Activated CD4-positive, alpha-beta T cell treated with anti-CD3 and anti-CD28 coated beads for 48 hours (primary cell): ENCODE measurements around the gene NRP1.

Source experiments
- DNase-seq: peaks from one replicate; pipeline ENCODE4 v3.0.0-alpha.2; 2020

NRP1 gene

DNA sequence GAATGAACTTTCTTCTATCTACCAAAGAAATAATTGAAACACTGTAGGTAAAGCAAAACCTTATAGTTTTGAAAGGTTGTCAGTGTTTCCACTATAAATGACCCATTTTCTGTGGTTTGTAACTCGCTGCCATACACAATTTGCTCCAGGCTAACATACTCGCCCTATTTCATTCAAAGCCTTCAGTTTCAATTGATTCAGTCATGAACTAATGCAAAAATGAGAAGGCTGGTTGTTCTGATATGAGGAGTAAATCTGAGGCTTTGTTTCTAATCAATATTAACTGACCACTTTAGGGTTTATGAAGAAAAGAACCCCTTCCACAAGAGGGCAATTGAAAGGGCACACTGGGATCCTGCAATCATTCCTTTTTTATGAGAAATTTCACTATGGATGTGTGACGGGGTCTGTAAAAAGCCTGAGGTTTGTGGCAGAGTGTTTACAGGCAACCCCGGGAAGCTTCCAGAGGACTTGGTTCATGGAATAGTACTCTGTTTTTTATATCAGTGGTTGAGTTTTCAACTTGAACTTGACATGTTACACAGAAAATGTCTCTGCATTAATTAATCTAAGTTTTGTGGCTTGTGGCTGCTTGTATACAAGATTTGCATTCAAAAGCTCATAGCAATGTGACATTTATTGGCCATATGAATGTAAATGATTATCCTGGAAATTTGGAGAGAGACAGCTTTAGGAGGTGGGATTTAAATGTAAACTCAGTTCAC lies 133.2 kb downstream of the NRP1 start:
- DNase-seq: no peak

DNA sequence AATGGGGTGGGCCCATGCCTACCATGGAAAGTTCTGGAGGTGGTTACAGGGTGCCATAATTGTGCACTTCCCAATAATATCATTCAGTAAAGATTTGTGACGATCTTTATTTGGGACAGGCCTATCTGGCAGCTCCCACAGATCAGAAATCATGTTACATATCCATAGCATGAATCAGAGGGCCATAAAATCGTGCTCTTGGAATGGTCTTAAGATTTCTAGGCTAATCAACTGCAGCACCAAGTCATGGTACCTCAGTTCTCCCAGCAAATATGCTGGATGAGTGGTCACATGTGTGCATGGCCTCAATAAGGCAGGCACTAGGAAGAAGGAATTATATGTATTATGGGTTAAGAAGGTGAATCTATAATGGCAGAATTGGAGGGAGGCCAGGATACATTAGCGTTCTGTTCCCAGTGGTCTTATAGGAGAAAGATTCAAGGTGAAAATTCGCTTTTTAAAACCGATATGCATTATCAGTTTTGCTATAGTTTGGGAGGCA lies 134.7 kb downstream of the NRP1 start:
- DNase-seq: no peak

DNA sequence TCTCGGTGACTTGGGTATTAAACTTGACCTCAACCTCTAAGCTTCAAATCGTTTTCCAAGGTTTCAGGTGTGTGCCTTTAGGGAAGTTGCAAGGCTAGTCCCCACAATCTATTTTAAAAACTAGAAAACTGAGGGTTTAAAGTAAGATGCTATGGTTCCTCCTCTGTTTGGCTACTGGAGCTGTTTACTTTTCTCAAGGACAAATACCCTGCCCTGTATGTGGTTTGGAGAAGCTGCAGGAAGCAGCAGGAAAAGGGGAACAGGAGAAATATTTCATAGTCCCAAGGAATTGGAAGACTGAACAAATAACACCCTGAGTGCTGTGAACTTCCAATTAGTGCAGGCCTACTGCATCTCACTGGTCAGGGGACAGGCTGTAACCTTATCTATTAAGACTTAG lies 135.9 kb downstream of the NRP1 start:
- DNase-seq: no peak

DNA sequence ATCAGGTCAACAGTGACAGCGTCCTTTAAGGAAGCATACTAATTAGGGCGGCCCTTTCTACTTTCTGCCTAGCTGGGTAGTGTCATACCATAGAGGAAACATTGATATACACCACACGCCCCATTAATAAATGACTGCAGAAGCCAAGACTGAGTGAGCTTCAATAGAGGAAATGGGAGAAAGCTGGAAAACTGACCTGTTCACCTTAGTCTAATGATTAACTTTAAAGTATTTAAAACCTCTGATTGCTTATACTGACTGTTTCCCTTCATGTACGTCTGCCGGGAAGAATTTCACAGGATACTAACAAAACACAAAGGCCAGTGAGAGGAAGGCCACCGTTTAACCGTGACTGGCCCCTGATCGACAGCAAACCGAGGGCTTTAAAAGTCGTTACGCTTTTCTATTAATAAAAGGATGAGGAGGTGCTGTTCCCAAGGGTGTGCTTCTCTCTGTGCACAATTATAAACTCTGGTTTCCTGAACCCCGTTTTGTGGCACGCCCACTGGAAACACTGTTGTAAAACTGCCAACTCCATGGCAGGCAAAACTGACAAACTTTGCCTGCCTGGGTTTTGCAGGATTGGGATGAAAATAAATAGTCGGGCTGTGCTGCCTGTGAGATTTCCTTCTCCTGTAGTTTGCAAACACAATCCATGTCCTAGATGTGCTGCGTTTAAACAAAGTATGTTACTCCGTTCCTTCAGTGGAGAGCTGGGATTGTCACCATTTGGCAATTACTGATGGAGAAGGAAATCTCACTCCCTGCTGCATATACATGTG lies 137.6 kb downstream of the NRP1 start:
- no peak for DNase-seq

DNA sequence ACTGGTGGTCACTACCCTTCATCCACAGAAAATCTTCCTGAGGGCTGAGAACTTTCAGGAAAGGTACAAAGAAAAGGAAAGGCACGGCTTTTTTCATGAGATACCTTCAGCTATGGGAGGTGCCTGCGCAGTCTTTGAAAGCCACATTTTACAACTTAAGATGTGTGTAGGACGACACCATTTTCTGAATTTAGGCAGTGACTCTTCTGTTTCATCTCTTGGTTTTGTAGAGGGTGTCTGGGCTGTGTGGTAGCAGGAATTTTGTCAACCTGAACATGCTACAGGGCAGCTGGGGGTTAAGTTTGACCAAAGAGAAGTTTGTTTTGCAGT lies 138.1 kb downstream of the NRP1 start:
- DNase-seq: no peak

DNA sequence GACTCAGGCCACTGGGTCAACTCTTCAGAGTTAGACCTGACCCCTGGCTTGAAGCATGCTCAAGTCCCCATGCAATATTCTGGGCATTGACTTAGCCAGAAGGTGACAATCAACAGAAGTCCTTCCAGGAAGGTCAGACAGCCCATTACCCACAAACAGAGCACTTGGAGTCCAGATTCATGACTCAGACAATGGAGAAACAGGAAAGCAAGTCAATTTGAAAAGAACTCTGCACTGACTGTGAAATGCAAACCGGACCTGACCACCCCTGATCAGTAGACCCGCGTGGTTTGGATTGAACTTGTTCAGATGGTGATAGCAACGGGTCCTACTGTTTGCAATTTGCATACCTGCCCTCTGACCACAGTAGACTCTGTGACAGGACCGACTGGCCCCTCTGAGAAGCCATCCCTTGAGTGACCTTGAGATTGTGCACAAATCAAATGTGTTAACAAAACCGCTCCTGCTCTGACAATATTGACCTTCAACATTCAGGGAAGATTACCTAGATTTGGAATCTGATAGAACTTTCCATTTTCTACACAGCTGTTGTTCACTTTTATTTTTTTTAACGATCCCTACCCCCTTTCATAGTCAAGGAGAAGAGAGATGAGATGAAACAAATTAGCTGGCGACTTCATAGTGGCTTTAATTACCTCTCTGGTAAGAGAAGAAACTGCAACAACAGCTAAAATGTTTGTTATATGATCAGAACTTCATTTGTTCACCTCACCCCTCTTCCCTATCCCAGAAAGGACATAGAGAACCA lies 138.7 kb downstream of the NRP1 start:
- no peak for DNase-seq

DNA sequence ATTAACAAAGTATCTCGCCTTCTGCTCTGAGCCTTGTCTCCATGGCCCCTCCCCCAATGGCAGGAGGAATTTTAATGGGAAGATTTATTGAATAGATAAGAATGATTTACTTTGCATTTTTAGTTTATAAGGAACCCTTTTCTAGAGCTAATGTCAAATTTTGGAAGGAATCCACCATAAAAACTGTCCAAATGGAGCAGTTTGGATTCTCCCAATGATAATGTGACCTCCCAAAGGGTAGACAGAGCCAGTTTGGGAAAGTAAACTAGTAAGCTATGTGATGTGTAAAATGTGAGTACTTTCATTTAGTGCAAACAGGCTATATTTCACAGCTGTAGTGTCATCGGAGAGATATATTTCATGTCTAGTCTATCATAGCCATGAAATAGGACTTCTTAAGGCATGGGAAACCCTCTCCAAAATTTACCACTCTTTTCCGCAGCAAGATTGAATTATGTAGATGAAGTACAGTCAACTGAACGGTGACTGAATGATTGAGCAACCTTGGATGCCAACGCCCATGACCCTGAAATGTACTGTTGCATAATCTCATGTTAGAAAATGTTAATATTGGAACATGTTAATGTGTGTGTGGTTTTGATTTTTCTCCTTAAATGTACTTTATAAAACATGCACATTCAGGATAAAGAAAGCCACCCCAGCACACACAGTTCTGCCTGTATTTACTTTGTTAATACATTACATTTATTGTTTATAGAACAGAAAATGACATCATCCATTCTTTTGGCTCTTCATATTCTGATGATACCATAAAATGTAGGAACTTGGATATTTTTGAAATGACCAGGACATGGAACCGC lies 140.6 kb downstream of the NRP1 start:
- DNase-seq: no peak

DNA sequence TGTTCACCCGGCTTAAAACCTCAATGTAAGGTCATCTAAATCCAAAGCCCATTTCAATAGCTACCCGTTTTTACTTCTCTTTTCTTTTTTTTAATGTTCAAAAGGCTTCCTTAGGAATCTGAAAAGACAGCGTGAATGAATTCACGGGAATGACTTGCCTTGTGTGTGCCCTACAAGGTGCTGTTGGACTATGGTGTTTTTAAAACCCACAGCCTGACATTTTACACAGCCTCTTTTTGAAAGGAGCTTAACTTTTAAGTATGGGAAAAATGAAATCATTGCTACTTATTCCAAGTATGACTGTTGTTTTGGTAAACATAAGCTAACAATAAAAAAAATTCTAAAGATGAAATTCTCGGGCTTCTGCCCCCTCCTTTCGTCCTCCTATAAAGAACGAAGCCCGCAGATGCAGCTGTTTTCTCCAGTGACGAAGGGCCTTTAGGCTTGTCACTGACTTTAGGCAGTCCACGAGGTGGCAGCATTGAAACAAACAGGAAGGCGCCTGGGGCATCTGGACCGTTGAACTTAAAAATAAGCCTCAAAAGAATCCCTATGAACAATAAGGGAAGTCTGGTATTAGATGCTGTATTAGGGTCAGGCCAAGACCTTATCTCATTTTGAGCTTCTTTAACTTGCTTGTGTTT lies 141.3 kb downstream of the NRP1 start:
- DNase-seq: peak; percentile 84

DNA sequence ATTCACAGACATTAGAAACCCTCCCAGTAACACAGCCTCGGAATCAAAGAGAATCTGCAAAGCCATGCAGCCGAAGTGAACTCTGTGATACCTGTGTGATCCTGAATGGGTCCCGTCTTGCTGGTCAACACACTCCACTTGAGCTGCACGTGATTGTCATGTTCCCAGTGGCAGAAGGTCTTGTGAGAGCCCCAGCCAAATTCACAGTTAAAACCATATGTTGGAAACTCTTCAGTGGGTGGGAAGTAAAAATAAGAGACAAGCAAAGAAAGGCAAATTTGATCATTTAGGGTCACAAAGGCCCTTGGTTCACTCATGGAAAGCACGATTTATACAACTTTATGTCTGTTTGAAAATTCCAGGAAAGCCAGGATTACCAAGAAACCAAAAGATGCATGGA lies 142.3 kb downstream of the NRP1 start:
- DNase-seq: no peak

DNA sequence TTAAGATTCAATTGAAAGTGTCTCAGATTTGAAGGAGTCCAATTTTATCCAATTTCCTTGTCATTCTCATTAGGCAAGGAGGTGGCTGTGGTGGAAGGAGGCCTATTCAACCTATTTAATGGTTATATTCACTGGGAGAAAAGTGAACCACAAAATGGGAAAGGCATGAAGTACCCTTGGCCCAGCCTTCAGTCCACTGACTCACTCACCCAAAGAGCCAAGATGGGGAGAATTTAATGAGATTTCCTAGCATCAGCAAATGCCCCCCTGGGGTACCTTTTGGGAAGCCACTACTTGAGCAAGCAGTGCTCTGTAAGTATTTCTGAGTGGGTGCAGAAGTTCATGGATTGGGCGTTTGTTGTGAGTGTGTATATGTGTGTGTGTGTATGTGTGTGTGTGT lies 144.1 kb downstream of the NRP1 start:
- DNase-seq: no peak

DNA sequence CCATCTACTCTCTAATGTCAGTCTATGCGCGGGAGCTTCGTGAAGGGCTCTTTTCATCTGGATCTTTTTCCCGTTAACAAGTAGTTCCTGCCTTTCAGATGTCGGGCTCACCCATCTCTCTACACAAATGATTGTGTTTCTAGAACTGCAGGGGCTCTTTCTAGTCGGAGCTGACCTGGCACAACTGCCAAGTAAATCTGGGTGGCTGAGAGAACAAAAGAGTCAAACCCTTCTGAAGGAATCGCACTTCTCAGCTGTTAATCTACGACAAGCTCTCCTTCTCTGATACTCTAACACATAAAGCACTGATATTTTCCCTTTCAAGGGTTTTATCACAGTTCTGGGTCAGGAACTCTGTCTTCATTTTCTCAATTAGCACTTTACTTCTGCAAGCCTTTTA lies 144.7 kb downstream of the NRP1 start:
- DNase-seq: no peak

DNA sequence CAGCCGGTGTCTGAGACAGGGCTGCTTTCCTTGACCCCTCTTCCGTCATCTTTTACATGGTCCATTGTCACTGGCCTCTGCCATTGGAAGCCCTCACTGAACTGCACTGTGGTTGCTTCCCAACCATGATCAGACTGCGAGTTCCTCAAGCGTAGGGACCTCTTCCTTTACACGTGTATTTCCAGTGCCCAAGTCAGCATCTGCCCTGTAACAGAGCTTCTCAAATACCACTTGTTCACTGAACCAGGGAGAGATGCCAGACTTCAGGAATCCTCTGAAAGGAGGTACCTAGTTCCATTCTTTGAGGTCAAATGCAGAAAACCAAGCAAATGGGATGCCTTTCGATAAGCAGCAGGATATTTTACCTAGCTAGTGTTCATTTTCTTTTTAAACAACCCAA lies 145.1 kb downstream of the NRP1 start:
- DNase-seq: no peak

DNA sequence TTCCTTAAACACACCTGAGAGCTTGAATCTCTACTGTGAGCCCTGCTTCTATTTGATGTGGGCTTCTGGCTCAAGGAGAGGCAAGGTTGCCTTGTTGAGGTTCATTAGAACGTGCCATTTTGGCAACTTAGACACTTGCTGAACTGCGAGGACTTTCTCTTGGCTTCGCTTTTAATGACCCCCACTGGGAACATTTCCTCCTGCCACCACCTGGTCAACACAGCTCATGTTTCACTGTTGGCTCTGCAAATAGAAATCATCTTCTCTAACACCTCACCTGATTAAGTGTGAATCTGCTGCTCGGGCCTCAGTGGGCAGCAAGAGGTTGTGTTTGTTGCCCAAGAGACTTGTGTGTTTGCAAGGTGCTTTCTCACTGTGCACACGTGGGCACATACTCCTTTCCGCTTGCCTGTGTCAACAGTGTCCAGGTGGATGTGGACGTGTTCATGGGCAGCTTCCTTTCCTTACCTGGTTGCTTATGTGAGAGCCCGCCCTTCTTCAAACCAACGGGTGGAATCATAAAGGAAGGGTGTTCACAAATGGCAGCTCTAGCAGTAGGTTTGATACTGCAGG lies 147.0 kb downstream of the NRP1 start:
- no peak for DNase-seq

DNA sequence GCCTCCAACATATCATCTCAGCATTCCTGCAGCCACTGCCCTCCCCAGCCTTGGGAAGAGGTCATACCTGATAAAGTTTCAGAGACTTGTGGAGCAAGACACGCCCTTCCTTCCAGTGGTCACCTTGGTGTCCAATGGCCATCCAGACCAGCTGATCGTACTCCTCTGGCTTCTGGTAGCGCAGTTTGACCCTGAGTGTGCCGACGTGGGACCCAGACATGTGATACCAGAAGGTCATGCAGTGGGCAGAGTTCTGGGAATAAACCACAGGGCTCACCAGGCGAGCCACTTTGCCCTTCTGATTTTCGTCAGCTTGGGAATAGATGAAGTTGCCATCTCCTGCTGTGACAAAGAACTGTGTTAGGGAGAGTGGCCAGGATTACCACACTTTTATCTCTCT lies 148.3 kb downstream of the NRP1 start:
- no peak for DNase-seq

DNA sequence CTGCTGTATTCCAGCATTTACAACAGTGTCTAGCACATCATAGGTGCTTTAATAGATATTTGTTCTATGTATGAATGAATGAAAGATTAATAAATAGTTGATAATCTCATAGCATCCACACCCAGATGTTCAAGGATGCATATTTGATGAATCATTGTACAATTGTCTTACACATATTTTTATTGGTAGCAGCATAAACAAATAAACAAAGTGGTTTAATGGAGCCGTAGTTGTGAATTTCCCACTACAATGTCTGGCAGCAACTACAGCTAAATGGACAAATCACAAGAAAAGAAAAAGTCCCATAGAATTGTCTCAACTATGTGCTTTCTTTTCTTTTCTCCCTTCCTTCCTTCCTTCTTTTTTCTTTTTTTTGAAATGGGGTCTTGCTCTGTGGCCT lies 150.8 kb downstream of the NRP1 start:
- DNase-seq: no peak

DNA sequence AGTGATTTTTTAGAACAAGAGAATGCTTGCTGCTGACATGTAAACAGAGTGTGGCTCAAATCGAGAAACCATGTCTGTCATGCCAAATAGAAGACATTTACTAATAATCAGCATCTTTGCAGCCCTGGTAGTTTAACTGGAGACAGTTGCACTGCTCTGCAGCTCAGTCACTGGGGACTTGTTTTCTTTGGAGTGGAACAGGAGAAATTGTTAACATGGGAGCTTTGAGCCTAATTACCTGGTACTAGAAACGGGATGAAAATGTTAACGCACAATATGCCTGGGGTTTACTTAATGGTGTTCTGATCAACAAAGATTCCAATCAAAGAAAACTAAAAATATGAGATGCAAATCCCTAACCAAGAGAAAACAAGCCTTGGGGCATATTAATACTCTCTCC lies 153.5 kb downstream of the NRP1 start:
- DNase-seq: no peak

DNA sequence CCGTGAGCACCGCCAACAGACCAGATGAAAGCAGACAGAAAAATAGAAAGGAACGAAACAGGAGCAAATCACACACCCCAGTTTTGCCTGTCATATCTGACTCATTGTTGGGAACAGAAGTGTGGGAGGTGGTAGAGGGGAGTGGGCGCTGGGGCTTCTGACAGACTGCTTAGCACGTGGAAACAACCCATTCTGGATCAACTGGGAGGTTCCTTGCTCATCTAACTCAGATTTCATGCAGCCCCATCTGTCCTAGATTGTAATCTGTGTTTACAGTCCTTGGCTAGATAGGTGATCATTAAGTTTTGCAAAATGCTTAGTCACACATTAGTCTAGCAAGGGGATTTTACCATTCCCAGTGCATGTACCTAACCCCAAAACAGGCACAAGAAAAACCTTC lies 154.1 kb downstream of the NRP1 start:
- peak; percentile 29 for DNase-seq

DNA sequence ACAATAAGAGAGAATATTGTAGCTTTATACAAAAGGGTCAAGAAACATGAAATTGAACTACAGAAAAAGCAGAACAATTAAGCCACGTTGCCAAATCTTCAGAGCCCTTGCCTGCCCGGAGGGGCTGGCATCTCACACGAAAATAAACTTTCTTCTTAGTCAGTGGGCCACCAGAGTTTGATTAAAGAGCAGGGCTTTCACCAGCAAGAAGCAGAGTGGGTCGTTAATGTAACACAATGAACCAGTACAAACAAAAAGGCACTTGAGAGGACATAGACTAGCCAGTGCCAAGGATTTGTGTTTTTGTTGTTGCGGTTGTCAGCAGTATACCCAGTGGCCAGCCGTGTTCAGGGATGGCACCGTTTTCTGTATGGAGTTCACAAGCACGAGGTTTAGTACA lies 155.4 kb downstream of the NRP1 start:
- no peak for DNase-seq

DNA sequence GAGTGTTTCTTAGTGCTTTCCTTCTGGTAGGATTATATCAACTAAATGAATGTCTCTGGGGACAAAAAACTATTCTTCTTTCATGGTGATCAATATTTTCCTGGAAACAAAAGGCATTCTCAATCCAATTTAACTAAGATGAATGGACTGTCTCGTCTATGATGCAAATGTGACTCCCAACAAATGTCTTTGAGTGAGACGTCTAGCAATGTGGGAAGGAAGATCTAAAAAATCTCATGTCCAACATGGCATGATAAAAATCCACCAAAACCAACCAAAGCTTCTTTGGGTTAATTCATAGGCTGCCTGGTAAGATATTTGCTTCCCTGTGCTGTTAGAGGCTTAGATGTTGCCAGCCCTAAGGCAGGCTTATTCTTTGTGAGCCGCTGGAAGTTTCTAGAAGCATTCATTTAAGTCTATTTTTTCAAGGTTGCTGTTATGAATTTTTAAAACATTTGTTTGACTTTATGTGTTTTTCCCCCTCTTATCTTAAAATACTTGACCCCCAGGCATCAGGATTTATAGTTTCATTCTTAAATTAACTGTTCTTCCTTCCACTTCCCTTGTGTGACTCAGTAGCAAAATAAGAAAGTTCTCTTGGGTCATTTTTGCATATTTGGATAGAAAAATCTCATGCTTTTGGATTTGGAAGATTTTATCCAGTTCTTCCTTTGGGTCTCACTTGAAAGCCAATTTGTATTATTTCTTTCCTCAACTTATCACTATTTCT lies 156.3 kb downstream of the NRP1 start:
- no peak for DNase-seq

DNA sequence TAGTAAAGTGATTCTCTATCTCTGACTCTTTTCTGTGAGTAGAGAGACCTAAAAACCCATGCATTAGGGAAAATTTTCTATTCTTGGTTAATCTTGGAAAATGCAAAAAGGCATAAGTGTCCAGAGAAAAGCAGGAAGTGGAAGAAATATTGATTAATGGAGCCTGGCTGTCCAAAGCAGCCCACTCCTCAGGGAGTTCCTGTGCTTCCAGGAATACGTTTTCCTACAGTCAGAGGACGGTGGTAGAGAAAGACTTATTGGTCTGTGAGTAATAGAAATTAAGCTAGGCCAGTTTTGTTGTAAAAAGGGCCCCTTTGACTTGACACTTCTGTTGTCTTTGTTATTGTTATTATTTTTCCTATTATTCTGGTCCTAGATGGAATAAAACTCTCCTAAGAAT lies 157.8 kb downstream of the NRP1 start:
- no peak for DNase-seq

DNA sequence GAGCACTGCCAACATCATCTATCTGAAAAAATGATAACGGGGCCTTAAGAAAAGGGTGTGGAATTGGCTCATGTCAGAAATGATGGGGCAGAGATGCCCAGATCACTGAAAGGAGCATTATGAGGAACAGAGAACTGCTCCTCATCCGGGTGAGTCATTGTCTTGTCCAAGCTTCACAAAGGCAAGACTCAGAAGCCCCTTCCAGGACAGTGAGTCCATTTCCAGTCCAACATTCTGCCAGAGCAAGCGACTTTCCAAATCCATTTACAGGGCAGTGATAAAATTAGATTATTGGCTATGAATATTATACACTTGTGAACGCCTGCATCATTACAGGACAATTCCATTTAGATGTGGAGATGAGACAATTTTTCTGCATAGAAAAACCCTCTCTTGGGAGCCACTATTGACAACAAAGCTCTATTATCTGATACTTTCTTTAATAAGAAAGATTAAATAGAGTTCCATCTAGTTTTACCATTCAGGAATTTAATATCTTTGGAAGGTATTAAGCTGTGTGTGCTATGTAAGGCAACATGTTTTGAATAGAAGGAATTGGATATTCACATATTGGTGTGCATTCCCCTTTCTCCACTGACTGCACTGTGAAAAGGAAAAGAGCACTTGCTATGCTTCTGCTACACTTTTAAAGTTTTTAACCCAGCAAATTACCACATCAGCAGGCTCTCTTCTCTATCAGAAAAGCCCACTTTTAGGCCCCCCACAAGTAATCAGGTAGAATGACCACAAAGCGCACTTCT lies 159.6 kb downstream of the NRP1 start:
- DNase-seq: no peak
